Retinal pigment epithelial cell (primary cell): ENCODE results near the gene SDS.
"Not testable (repeated sequence)": the region's sequence is repeated elsewhere in the genome, so short reads cannot be mapped to it uniquely, and the experiment has no call there.

ENCODE experiments used
- DNase-seq: peaks from one replicate; pipeline ENCODE4 v3.0.0-alpha.2; 2010; ENCODE audit warnings: low read depth
- H3K4me3 ChIP-seq: 2 replicates; pipeline ENCODE4 v1.5.1; 2011; ENCODE audit warnings: mild to moderate bottlenecking, low read length, control low read depth, moderate library complexity
- CTCF ChIP-seq: conservative IDR thresholded peaks from 2 replicates; pipeline ENCODE4 v1.5.1; 2011; ENCODE audit warnings: low read depth, low read length, control low read depth, inconsistent platforms

Gene SDS

DNA sequence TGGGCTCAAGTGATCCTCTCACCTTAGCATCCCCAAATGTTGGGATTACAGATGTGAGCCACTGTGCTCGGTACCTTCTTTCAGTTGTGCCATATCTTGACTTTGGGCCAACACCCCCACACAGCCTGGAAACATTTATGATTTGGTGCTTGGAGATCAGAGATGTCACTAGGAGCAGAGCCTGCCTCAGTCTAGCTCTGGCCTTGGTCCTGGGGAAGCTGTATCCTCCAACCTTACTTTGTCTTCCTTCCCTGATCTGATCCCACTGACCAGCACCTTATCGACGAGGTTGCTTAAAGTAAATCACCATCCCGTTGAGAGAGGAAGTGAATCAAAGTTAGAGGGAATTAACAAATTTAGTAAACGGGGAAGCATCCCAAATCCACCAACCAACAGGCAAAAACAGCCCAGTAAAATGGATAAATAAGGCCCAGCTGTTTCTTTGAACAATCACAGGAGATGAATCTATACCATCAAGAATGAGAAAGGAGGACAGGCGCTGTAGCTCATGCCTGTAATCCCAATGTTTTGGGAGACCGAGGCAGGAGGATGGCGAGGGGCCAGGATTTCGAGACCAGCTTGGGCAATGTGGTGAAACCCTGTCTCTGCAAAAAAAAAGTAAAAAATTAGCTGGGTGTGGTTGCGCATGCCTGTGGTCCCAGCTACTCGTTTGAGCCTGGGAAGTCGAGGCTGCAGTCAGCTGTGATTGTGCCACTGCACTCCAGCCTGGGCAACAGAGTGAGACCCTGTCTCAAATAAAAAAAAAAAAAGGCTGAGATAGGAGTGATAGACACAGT lies 41.9 kb downstream of the SDS start:
- no peak for DNase-seq
- H3K4me3 ChIP-seq = no peak overlapping the region
- no peak for TF ChIP-seq CTCF

DNA sequence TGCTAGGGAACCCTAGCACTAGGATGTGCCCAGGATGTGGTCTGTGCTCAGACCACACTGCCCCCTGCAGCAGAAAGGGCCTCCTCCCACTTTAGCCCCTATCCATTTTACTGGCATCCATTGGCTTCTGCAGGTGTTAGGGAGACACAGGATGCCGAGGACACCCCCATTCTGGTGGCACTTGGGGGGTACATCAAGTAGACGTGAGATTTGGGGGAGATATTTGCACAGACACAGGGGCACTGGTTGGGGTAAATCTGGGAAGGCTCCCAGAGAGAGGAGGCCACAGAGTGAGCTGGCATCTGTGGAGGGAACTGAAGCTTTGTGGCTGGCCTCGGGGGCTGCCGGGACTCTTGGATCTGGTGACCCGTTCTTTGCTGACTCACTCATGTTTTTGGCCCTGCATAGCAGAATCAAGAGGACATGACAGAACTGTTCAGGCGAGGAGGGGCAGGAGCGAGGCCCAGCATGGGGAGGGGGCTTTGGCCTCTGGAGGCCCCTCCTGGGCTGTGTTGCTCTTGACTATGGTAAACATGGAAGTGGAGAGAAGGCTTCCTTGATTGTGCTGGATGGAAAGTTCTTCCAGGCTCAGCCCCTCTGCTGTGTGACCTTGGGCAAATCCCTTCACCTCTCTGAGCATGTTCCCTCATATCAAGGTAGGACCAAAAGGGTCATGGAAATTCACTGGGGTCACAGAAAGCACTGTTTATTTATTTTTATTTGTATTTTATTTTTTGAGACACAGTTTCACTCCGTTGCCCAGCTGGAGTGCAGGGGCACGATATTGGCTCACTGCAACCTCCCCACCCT lies 43.5 kb downstream of the SDS start:
- H3K4me3 ChIP-seq = no peak overlapping the region
- TF ChIP-seq CTCF = peak; percentile 39
- no peak for DNase-seq

DNA sequence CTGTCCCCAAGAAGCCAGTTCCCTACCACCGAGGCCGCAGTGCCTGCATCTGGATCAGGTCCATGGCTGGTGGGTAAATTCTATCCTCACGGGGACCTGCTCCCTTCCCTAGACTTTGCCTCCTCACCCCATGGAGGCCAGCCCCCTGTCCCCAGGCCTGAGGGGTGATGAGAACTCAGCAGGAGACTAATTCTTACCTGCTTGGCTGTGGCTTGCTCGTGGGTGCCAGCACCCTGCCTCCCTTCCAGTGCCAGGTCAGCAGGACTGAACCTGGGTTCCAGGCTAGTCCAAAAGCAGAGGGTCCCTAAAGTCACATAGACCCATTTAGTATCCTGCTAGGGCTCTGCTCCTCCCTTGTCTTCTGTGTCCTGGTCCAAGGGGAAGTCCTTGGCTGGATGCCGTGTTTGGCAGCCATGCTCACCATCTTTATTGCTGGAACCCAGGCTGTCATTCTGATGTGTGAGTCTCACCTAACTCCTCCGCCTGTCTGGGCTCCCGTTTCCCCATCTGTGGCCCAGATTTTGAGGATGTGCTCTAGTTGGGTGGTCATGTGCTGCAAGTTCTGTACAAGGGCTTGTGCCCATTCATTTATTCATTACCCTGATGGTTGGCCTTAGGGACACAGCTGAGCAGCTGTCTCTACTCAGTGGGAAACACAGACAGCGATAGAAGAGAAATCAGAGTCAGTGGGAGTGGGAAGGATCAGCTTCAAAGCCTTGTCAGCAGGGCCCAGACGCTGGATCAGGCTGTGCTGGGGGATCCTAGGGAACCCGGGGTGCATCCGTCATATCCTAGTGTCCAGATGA lies 44.4 kb downstream of the SDS start:
- DNase-seq = no peak
- TF ChIP-seq CTCF = no peak
- H3K4me3 ChIP-seq = peak overlapping the region; percentile 82

DNA sequence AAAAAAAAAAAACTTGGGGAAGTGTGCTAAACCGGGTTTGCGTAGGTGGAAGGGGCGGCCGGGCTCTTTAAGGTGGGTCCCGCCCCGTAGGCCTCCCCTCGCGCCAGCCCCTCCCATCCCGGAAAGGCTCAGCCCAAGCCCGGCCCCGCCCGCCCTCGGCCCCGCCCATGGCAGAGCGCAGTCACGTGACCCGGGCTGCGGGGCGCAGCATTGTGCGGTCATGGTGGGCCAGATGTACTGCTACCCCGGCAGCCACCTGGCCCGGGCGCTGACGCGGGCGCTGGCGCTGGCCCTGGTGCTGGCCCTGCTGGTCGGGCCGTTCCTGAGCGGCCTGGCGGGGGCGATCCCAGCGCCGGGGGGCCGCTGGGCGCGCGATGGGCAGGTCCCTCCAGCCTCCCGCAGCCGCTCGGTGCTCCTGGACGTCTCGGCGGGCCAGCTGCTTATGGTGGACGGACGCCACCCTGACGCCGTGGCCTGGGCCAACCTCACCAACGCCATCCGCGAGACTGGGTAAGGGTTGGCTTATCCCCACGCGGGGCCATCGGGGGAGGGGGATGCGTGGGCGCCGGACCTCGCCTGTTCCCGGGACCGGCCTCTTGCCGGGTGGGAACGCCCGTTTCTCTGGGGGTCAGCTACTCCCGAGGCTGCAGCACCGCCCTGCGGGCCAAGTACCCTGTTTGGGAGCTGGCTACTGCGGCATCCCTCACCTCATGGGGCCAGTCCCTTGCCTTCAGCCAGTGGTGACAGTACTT lies 45.1 kb downstream of the SDS start, which contains the start of gene PLBD2:
TSS of gene PLBD2 (plus strand) at position 207 of the 752 bp plus-strand sequence. CDS start at position 221, 14 bp downstream.
- peak; percentile 9 for TF ChIP-seq CTCF
- DNase-seq = peak; percentile 56
- peak within 1 kb of the TSS; percentile 82 for H3K4me3 ChIP-seq

DNA sequence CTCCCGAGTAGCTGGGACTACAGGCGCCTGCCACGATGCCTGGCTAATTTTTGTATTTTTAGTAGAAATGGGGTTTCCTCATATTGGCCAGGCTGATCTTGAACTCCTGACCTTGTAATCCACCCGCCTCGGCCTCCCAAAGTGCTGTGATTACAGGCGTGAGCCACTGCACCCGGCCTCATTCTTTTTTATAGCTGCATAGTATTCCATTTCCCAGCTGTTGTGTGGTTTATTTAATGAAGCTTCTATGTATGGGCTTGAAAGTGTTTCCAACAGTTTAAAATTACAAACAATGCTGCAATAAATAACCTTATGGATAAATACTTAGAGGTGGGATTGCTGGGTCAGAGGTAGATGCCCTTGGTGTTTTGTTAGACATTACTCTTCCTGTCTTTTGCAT lies 49.5 kb downstream of the SDS start:
- DNase-seq, H3K4me3 ChIP-seq: not testable (repeated sequence)

DNA sequence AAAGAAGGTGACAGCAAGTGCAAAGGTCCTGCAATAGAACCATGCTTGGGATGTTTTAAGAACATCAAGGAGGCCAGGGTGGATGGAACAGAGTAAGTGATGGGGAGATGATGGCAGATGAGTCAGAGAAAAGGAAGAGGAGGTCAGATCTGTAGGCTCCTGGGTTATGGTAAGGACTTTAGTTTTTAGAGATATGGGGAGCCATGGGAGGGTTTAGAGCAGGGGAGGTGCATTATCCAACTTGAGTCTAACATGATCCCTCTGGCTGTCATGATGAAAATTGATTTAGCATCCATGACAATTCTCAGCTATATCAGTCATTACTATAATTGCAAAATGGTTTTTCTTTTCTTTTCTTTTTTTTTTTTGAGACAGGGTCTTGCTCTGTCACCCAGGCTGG lies 52.6 kb downstream of the SDS start:
- no peak overlapping the region for H3K4me3 ChIP-seq
- TF ChIP-seq CTCF = no peak
- no peak for DNase-seq
